Type B pancreatic cell (in vitro differentiated cells): ENCODE data around the gene PPP1R3G. TPM values are rescaled to one million over a fixed set of nuclear protein-coding genes. Genes with fewer than 3 reads are reported as not detected.

ENCODE experiments used
- DNase-seq: peaks from one replicate; pipeline ENCODE4 v3.0.0; 2021; ENCODE audit warnings: mixed read lengths; ENCODE audit not compliant: unreplicated experiment; ENCODE audit errors: extremely low spot score
- H3K27ac Mint-ChIP-seq: 2 replicates; pipeline ENCODE4 v1.8.0; 2021; ENCODE audit warnings: mild to moderate bottlenecking, mixed read lengths
- H3K27me3 Mint-ChIP-seq: 2 replicates; pipeline ENCODE4 v1.8.0; 2021; ENCODE audit warnings: mixed read lengths
- H3K36me3 Mint-ChIP-seq: 2 replicates; pipeline ENCODE4 v1.8.0; 2021; ENCODE audit warnings: mixed read lengths
- H3K4me1 Mint-ChIP-seq: one replicate; pipeline ENCODE4 v1.8.0; 2021; ENCODE audit warnings: mixed read lengths; ENCODE audit not compliant: unreplicated experiment
- H3K4me3 Mint-ChIP-seq: 2 replicates; pipeline ENCODE4 v1.8.0; 2021; ENCODE audit warnings: mild to moderate bottlenecking, mixed read lengths
- H3K9me3 Mint-ChIP-seq: 2 replicates; pipeline ENCODE4 v1.8.0; 2021; ENCODE audit warnings: mixed read lengths
- CTCF ChIP-seq: fragments of 200-600 bp; sonication (generic); conservative IDR thresholded peaks from 2 replicates; pipeline ENCODE4 v1.5.0; 2021; ENCODE audit warnings: antibody characterized with exemption, mild to moderate bottlenecking
- total RNA-seq: library from RNA; stranded (reverse); gene quantifications from 2 replicates; pipeline ENCODE4 v1.2.1, GENCODE V29; 2021; ENCODE audit warnings: low replicate concordance

PPP1R3G gene
- total RNA-seq, 1 donor from 2014 or later = 0.19 TPM

- no peak for TF ChIP-seq CTCF
- H3K4me3 Mint-ChIP-seq = no peak overlapping the region
- no peak for DNase-seq
- peaks cover 3% of the 10 kb centered on the region for H3K4me1 Mint-ChIP-seq
- no peaks in the 10 kb centered on the region for H3K9me3 Mint-ChIP-seq
- H3K27me3 Mint-ChIP-seq = no peaks in the 10 kb centered on the region
- H3K36me3 Mint-ChIP-seq = peaks cover 9% of the 10 kb centered on the region
- H3K27ac Mint-ChIP-seq = no peak overlapping the region
These were observed 22.2 kb downstream of the PPP1R3G start for GRCh38 chr6:5107341-5107740.

DNA sequence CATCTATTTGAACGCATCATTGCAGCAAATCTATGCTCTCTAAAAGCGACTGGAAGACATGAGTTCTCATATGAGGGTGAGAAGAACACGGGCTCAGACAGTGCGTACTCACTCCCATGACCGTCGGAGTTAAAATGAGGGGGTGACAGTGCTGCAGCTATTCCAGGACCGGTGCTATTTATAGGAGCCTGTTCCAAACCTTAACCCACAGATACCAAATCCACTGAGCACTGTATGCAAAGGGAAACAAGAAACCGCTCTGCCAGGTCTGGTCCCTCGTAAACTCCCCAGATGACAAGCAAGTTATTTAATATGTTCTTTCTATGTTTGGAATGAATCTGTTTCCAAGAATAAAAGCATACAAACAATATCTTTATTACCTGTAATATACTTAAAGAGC, 22.9 kb downstream of the PPP1R3G start:
- no peaks in the 10 kb centered on the region for H3K27me3 Mint-ChIP-seq
- peaks cover 9% of the 10 kb centered on the region for H3K4me1 Mint-ChIP-seq
- no peak overlapping the region for H3K4me3 Mint-ChIP-seq
- no peaks in the 10 kb centered on the region for H3K9me3 Mint-ChIP-seq
- no peak for DNase-seq
- no peak overlapping the region for H3K27ac Mint-ChIP-seq
- peaks cover 12% of the 10 kb centered on the region for H3K36me3 Mint-ChIP-seq
- no peak for TF ChIP-seq CTCF

DNA sequence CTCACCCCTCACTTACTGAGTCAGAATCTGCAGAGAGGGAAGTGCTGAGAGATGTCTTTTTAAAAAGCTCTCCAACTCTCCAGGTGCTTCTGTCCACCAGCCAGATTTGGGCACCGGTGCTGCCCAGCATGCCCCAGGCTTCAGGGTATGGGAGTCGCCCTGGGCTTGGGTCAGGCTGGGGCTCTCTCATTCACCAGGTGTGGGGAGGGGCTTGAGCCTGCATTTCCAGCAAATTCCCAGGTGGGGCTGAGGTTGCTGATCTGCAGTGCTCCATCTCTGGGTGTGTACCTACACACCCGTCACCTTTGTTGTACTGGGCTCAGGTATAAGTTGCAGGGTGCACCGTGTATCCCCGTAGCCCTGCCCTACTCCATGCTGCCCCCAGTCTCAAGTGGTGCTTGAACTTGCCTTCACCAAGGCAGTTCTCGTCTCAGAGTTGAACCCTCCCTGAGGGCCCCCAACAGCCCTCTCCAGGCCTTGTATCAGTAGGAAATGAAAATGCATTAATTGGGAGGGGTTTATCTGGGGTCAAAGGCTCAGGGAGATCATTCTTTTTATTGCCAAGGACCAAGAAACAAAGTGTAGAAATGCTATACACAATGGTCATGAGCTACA, 23.5 kb downstream of the PPP1R3G start:
- peaks cover 12% of the 10 kb centered on the region for H3K36me3 Mint-ChIP-seq
- no peak overlapping the region for H3K27ac Mint-ChIP-seq
- H3K27me3 Mint-ChIP-seq = no peaks in the 10 kb centered on the region
- no peak for DNase-seq
- peaks cover 9% of the 10 kb centered on the region for H3K4me1 Mint-ChIP-seq
- H3K4me3 Mint-ChIP-seq = no peak overlapping the region
- no peaks in the 10 kb centered on the region for H3K9me3 Mint-ChIP-seq
- TF ChIP-seq CTCF = no peak

DNA sequence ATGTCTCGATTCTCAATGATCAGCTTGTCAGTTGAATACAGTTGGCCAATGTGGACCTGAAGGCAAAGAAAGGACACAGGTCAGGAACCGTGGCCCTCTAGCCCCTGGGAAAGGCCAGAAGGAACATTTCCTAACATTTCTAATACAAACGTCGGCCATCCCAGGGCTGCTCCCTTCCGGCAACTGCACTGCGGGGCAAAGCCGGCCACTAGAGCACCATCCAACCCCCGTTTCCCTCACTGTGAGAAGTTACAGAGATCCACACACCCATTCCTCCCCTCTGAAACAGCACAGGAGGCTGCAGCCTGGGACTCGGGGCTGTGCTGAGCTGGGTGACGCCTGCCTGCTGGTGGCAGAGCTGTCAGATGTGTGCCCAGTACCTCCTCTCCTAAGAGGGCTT, 24.3 kb downstream of the PPP1R3G start:
- no peaks in the 10 kb centered on the region for H3K9me3 Mint-ChIP-seq
- no peak for TF ChIP-seq CTCF

DNA sequence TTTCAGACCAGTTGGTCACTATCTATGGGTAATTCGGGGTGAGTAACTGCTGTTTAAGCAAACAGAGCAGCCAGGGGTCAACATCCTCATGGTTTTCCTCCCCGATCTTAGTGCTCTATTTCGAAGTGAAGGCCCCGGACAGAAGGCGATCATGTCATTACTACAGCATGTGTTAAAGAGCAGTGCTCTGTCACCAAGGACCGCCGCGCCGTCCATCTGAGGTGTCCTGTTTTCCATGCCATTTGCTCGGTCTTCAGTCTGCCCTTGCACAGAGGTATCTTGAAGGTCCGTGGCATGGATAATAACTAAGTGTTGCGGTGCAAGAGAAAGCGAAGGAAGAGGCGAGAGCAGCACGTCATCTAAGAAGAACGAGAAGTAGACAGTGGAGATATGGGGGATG, 25.1 kb downstream of the PPP1R3G start:
- Mint-ChIP-seq H3K27ac (no peak overlapping the region), H3K27me3 (no peaks in the 10 kb centered on the region), H3K4me3 (no peak overlapping the region), H3K4me1 (peaks cover 11% of the 10 kb centered on the region), H3K36me3 (peaks cover 12% of the 10 kb centered on the region), H3K9me3 (no peaks in the 10 kb centered on the region)
- no peak for DNase-seq
- TF ChIP-seq CTCF = no peak

More for the DNA sequence above, 24.3 kb downstream of the PPP1R3G start:
- DNase-seq = no peak
- Mint-ChIP-seq H3K4me1 (peaks cover 9% of the 10 kb centered on the region), H3K27ac (no peak overlapping the region), H3K27me3 (no peaks in the 10 kb centered on the region), H3K36me3 (peaks cover 12% of the 10 kb centered on the region), H3K4me3 (no peak overlapping the region)

DNA sequence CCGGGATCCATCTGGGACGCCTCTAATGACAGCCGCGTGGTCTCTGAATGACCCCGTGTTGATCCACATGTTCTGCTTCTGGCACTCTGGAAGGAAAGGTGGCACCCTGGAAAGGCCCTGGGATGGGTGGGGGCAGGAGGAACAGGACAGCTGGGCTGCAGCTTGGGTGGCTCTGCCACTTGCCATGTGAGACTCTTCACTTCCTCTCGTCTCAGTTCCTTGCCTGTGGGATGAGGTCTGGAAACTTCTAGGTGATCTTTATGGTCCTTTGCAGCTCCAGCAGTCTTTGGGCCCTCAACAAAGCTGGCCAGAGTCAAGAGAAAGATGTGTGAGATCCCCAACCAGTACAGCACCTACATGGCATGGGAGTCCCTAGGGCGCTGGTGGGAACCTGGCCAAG, 26.5 kb downstream of the PPP1R3G start:
- Mint-ChIP-seq H3K27me3 (no peaks in the 10 kb centered on the region), H3K4me3 (no peak overlapping the region), H3K9me3 (no peaks in the 10 kb centered on the region), H3K4me1 (peaks cover 23% of the 10 kb centered on the region), H3K36me3 (peaks cover 7% of the 10 kb centered on the region), H3K27ac (no peak overlapping the region)
- DNase-seq = no peak
- TF ChIP-seq CTCF = no peak
